Measurements from ENCODE around the gene TXNDC17. TPM values are rescaled to one million over a fixed set of nuclear protein-coding genes. Genes with fewer than 3 reads are reported as not detected.
A peak's percentile ranks its signal among the peaks of the same experiment; 100 is the strongest.
"Not testable (repeated sequence)": the region's sequence is repeated elsewhere in the genome, so short reads cannot be mapped to it uniquely, and the experiment has no call there.

The TXNDC17 gene
- total RNA-seq = 10 to 100 TPM; 24.6 to 37.4 (median 31.5) TPM
- 10 to 100 TPM; 77.7 to 81.1 TPM for polyA plus RNA-seq

- ATAC-seq (peak; percentile 91 to 97 (median 95)), FAIRE-seq (no peak), DNase-seq (peak; percentile 85 to 95 (median 88))
- TF ChIP-seq CTCF (IDR thresholded peaks at IDR 0.05) = no peak
- Histone ChIP-seq H3K27ac (peak within 1 kb of the TSS; percentile 70 to 85 (median 78)), H3K27me3 (no peaks in the 10 kb centered on the region), H3K9me3 (no peaks in the 10 kb centered on the region), H3K36me3 (peaks cover 0 to 11% (median 3%) of the 10 kb centered on the region in 3 donors), H3K4me3 (peak within 1 kb of the TSS; percentile 64 to 85 (median 70)), H3K4me1 (peaks cover 8 to 23% (median 9%) of the 10 kb centered on the region in 3 donors)
- intact Hi-C loops (cut with DNase I) = loop anchor here in 1 of 3 donors (10.0 kb wide), 1 partner anchor 166 kb away; no protein-coding TSS in a partner anchor
- WGBS, 2 donors = 0% methylated on average over 52 of the region's 52 CpGs
These were observed at the start of gene TXNDC17, which contains the start of gene KIAA0753 for GRCh38 chr17:6640536-6641246. TSS of gene TXNDC17 (plus strand) at chr17:6641060. CDS start at chr17:6641083, 23 bp downstream. TSS of gene KIAA0753 (minus strand) at chr17:6640711. CDS start at chr17:6635103, 5,608 bp downstream.

DNA sequence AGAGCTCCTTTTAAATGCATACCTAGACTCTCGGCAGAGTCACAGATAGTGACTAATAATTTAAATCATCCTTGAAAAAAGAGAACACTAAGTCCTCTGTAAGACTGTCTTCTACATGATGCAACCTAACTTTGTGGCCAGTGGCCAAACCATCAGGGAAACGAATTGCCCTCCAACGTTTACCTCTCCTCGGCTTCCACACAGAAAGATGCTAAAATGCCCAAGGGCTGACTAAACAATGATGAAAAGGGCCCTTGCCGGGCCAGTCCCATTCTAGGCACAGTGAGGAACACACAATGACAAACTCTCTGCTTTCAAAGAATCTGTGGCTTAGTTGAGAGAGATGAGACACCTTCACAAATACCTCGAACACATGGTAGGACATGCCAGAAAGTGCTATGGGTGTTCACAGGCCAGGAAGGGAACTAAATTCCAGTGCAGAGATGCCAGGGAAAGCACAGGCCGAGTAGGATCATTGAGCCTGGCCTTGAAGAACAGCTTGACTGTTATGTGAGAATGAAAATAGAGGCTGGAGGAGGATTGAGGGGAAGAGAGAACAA is 49.2 kb upstream of the TXNDC17 start:
- intact Hi-C loops (cut with DNase I) = no loop called here
- peaks cover 0 to 6% (median 6%) of the 10 kb centered on the region in 3 donors for H3K4me1 ChIP-seq
- H3K4me3 ChIP-seq = no peak overlapping the region
- H3K9me3 ChIP-seq = no peaks in the 10 kb centered on the region
- no peaks in the 10 kb centered on the region for H3K27me3 ChIP-seq
- WGBS, 2 donors = 62 to 65% methylated on average over 7 of the region's 7 CpGs
- no peak for FAIRE-seq
- DNase-seq = no peak
- H3K27ac ChIP-seq = peak overlapping the region in 2 of 4 donors; percentile 10 to 53
- ATAC-seq = peak in 2 of 4 donors; percentile 18 to 38
- peaks cover 6 to 52% (median 6%) of the 10 kb centered on the region in 3 donors for H3K36me3 ChIP-seq
- no peak for TF ChIP-seq CTCF (IDR thresholded peaks at IDR 0.05)

- ATAC-seq (peak in 3 of 4 donors; percentile 37 to 87 (median 79)), DNase-seq (no peak), FAIRE-seq (no peak)
- no peaks in the 10 kb centered on the region for H3K27me3 ChIP-seq
- peak overlapping the region in 2 of 4 donors; percentile 10 to 53 for H3K27ac ChIP-seq
- peaks cover 3 to 50% (median 6%) of the 10 kb centered on the region in 3 donors for H3K36me3 ChIP-seq
- no peak for TF ChIP-seq CTCF (IDR thresholded peaks at IDR 0.05)
- peaks cover 0 to 6% (median 6%) of the 10 kb centered on the region in 3 donors for H3K4me1 ChIP-seq
- H3K9me3 ChIP-seq = no peaks in the 10 kb centered on the region
- H3K4me3 ChIP-seq = no peak overlapping the region
- intact Hi-C loops (cut with DNase I) = no loop called here
- 35 to 49% methylated on average over 6 of the region's 6 CpGs for WGBS, 2 donors
These were observed 48.7 kb upstream of the TXNDC17 start for GRCh38 chr17:6592173-6592572.

DNA sequence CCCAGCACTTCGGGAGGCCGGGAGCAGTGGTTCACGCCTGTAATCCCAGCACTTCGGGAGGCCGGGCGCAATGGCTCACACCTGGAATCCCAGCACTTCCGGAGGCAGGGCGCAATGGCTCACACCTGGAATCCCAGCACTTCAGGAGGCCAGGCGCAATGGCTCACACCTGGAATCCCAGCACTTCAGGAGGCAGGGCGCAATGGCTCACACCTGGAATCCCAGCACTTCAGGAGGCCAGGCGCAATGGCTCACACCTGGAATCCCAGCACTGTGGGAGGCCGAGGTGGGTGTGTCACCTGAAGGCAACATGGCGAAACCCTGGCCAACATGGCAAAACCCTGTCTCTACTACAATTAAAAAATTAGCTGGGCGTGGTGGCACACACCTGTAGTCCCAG is 47.5 kb upstream of the TXNDC17 start:
- H3K9me3 ChIP-seq; H3K27me3 ChIP-seq; FAIRE-seq; H3K27ac ChIP-seq; H3K4me3 ChIP-seq; intact Hi-C loops (cut with DNase I); DNase-seq; ATAC-seq: not testable (repeated sequence)
- 97 to 99% methylated on average over 14 of the region's 14 CpGs for WGBS, 2 donors
- H3K4me1 ChIP-seq = peaks cover 0 to 13% (median 13%) of the 10 kb centered on the region in 3 donors
- H3K36me3 ChIP-seq = peaks cover 3 to 41% (median 6%) of the 10 kb centered on the region in 3 donors

DNA sequence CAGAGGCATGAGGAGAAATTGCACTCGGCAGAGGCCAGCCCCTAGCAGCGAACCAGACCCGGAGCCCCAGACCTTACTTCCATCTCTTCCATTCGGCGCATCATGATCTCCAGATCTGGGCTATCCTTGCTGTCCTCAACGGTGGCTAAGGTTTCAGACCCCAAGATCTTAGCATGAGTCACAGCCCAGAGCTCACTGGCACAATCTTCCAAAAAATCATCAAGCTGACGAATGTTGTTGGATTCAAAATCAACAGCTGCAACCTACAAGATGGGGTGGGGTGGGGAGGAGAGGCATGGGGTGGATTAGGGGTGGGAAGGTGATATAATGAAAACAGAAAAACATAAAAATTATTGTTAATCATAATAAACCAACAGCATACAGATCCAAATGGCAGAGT is 44.8 kb upstream of the TXNDC17 start:
- WGBS, 2 donors = 91 to 92% methylated on average over 7 of the region's 7 CpGs
- ATAC-seq = no peak
- no peak overlapping the region for H3K4me3 ChIP-seq
- H3K27ac ChIP-seq = no peak overlapping the region
- no peaks in the 10 kb centered on the region for H3K27me3 ChIP-seq
- no peak for FAIRE-seq
- DNase-seq = no peak
- intact Hi-C loops (cut with DNase I) = no loop called here
- TF ChIP-seq CTCF (IDR thresholded peaks at IDR 0.05) = no peak
- peaks cover 0 to 20% (median 14%) of the 10 kb centered on the region in 3 donors for H3K4me1 ChIP-seq
- no peaks in the 10 kb centered on the region for H3K9me3 ChIP-seq
- peaks cover 0 to 20% (median 6%) of the 10 kb centered on the region in 3 donors for H3K36me3 ChIP-seq
